IMR-90 (cell line): ENCODE measurements around the gene HOXA3. TPM values are rescaled to one million over a fixed set of nuclear protein-coding genes. Genes with fewer than 3 reads are reported as not detected.

Experiments
- ATAC-seq: fragments of 200-7000 bp; cut with Tn5 transposase; 2 replicates; pipeline ENCODE4 v1.9.1; 2020; ENCODE audit warnings: low read depth, mild to moderate bottlenecking, moderate library complexity
- BruUV-seq: library from RNA; stranded (reverse); fragments of 400-500 nt; replicated peaks from 2 replicates; lab custom pipeline; 2021; lab: Mats Ljungman, UMichigan
- CTCF ChIA-PET: fragments of 300-600 bp; formaldehyde crosslinking; extraction: SDS; loops from one replicate; lab custom pipeline; 2021; ENCODE audit warnings: antibody characterized with exemption; lab: Yijun Ruan, JAX
- POLR2A ChIA-PET: fragments of 300-600 bp; sonication (Branson Sonifier 250); formaldehyde crosslinking; loops from one replicate; lab custom pipeline; 2022; ENCODE audit warnings: antibody characterized with exemption; ENCODE audit not compliant: unreplicated experiment; lab: Charles Lee
- DNase-seq: peaks from one replicate; pipeline ENCODE4 v3.0.0; 2013
- H2AFZ ChIP-seq: replicated peaks from 2 replicates; pipeline ENCODE3; 2013; ENCODE audit warnings: low read length, mild to moderate bottlenecking; ENCODE audit not compliant: poor library complexity
- H2AK5ac ChIP-seq: 2 replicates; pipeline ENCODE4 v1.6.1; 2013; ENCODE audit warnings: low read depth, low read length, inconsistent platforms
- H2AK9ac ChIP-seq: replicated peaks from 2 replicates; pipeline ENCODE3; 2013; ENCODE audit warnings: mild to moderate bottlenecking, low read depth, low read length, moderate library complexity; ENCODE audit not compliant: poor library complexity
- H2BK120ac ChIP-seq: 2 replicates; pipeline ENCODE4 v1.6.1; 2013; ENCODE audit warnings: low read depth, low read length, inconsistent platforms
- H2BK15ac ChIP-seq: 3 replicates; pipeline ENCODE4 v1.6.1; 2013; ENCODE audit warnings: low read depth, low read length, inconsistent platforms
- H2BK20ac ChIP-seq: 2 replicates; pipeline ENCODE4 v1.6.1; 2013; ENCODE audit warnings: low read depth, mild to moderate bottlenecking, inconsistent platforms, low read length, moderate library complexity
- H2BK5ac ChIP-seq: 2 replicates; pipeline ENCODE4 v1.6.1; 2013; ENCODE audit warnings: mild to moderate bottlenecking, low read depth, low read length, inconsistent platforms; ENCODE audit not compliant: poor library complexity, severe bottlenecking
- H3K14ac ChIP-seq: replicated peaks from 2 replicates; pipeline ENCODE4 v1.6.1; 2013; ENCODE audit warnings: low read depth, low read length, inconsistent platforms
- H3K18ac ChIP-seq: 2 replicates; pipeline ENCODE4 v1.6.1; 2013; ENCODE audit warnings: low read depth, low read length, control low read depth
- H3K23ac ChIP-seq: 2 replicates; pipeline ENCODE4 v1.6.1; 2013; ENCODE audit warnings: low read depth, low read length, inconsistent platforms
- H3K27ac ChIP-seq: 2 replicates; pipeline ENCODE4 v1.5.1; 2013; ENCODE audit warnings: mild to moderate bottlenecking, control low read depth, low read length; ENCODE audit not compliant: insufficient read depth
- H3K27me3 ChIP-seq: 2 replicates; pipeline ENCODE4 v1.6.1; 2013; ENCODE audit warnings: low read length; ENCODE audit not compliant: control insufficient read depth, insufficient read depth
- H3K36me3 ChIP-seq: 2 replicates; pipeline ENCODE4 v1.6.1; 2013; ENCODE audit warnings: low read length, mixed read lengths; ENCODE audit not compliant: control insufficient read depth, insufficient read depth
- H3K4ac ChIP-seq: 2 replicates; pipeline ENCODE4 v1.6.1; 2013; ENCODE audit warnings: low read depth, low read length, inconsistent platforms
- H3K4me1 ChIP-seq: 2 replicates; pipeline ENCODE4 v1.6.1; 2013; ENCODE audit warnings: low read length, mixed read lengths; ENCODE audit not compliant: control insufficient read depth, insufficient read depth
- H3K4me2 ChIP-seq: 2 replicates; pipeline ENCODE4 v1.6.1; 2013; ENCODE audit warnings: low read depth, mild to moderate bottlenecking, control low read depth, low read length, moderate library complexity
- H3K4me3 ChIP-seq: 2 replicates; pipeline ENCODE4 v1.5.1; 2013; ENCODE audit warnings: low read depth, mild to moderate bottlenecking, control low read depth, low read length, moderate library complexity; ENCODE audit not compliant: insufficient read depth
- H3K56ac ChIP-seq: 2 replicates; pipeline ENCODE4 v1.6.1; 2013; ENCODE audit warnings: low read length, inconsistent platforms; ENCODE audit not compliant: insufficient read depth; ENCODE audit errors: extremely low read depth
- H3K79me1 ChIP-seq, 2 experiments: 2 replicates each; pipeline ENCODE4 v1.6.1; 2013; ENCODE audit warnings: low read length in 2 of 2, inconsistent platforms in 1 of 2, low read depth in 1 of 2
- H3K9ac ChIP-seq: 2 replicates; pipeline ENCODE4 v1.6.1; 2013; ENCODE audit warnings: low read depth, low read length, control low read depth
- H3K9me1 ChIP-seq: 2 replicates; pipeline ENCODE4 v1.6.1; 2013; ENCODE audit warnings: low read length, inconsistent platforms; ENCODE audit not compliant: insufficient read depth
- H3K9me3 ChIP-seq: 2 replicates; pipeline ENCODE4 v1.6.1; 2013; ENCODE audit warnings: low read length; ENCODE audit not compliant: control insufficient read depth, insufficient read depth
- H4K20me1 ChIP-seq: 2 replicates; pipeline ENCODE4 v1.6.1; 2013; ENCODE audit warnings: low read length, inconsistent platforms; ENCODE audit not compliant: insufficient read depth
- H4K5ac ChIP-seq: 2 replicates; pipeline ENCODE4 v1.6.1; 2013; ENCODE audit warnings: mild to moderate bottlenecking, low read depth, low read length, control low read depth
- H4K8ac ChIP-seq, 2 experiments: 2 replicates each; pipeline ENCODE4 v1.6.1; 2013; ENCODE audit warnings: low read depth in 2 of 2, low read length in 2 of 2, control low read depth in 1 of 2, inconsistent platforms in 1 of 2
- H4K91ac ChIP-seq: 2 replicates; pipeline ENCODE4 v1.6.1; 2013; ENCODE audit warnings: low read depth, low read length, inconsistent platforms; ENCODE audit not compliant: insufficient read depth
- NFE2L2 ChIP-seq: fragments of 150-350 bp; IDR thresholded peaks from 2 replicates; pipeline ENCODE4 v1.6.1; 2016; ENCODE audit warnings: low read depth, mild to moderate bottlenecking, low read length
- RAD21 ChIP-seq: IDR thresholded peaks from 2 replicates; pipeline ENCODE4 v1.6.1; 2012; ENCODE audit warnings: low read length, improper control_type of control experiment
- USF2 ChIP-seq: fragments of 150-350 bp; IDR thresholded peaks from 2 replicates; pipeline ENCODE4 v1.6.1; 2017; ENCODE audit warnings: mild to moderate bottlenecking, antibody characterized with exemption, low read length, low read depth
- WGBS, 2 experiments: methylation state at CpG; one replicate each; pipeline versions ENCODE4 v1.1.5 to v1.1.7; 2013; ENCODE audit warnings: missing lambda C conversion rate in 2 of 2; ENCODE audit not compliant: insufficient read length in 1 of 2; ENCODE audit errors: extremely low coverage in 2 of 2; 5-methylcytosine and 5-hydroxymethylcytosine counted together
- dilution Hi-C: fragments of 300-500 bp; cut with HindIII; formaldehyde crosslinking; loops from one replicate; pipeline ENCODE4 v1.14.3; 2018; ENCODE audit warnings: low sequenced_read_pairs; ENCODE audit not compliant: unreplicated experiment
- in situ Hi-C: fragments of 300-500 bp; cut with MboI; formaldehyde crosslinking; loops from 3 replicates; pipeline ENCODE4 v1.14.3; 2019; ENCODE audit warnings: low sequenced_read_pairs, inconsistent platforms, mixed read lengths
- intact Hi-C: fragments of 100-400 bp; cut with micrococcal nuclease; formaldehyde crosslinking; loops from 2 replicates; pipeline ENCODE4 v1.10.0; 2022
- polyA plus RNA-seq, 3 experiments: library from polyadenylated mRNA; depleted of rRNA; stranded (reverse); fragments of >200 nt; gene quantifications; 2 replicates each; pipeline ENCODE4 v1.2.3, GENCODE V29; 2012; ENCODE audit warnings: low replicate concordance in 1 of 3
- total RNA-seq: library from RNA; depleted of rRNA; stranded (reverse); fragments of >200 nt; gene quantifications from 2 replicates; pipeline ENCODE4 v1.2.3, GENCODE V29; 2012

The HOXA3 gene
- total and polyA plus RNA-seq, 2 of the 4 experiments (the other 2 are of a cell fraction) = 0.90 to 5.4 TPM

GRCh38 chr7:27091105-27091504 lies 61.3 kb downstream of the HOXA3 start:
- Histone ChIP-seq H4K91ac (no peak overlapping the region), H2AFZ (no peak overlapping the region), H3K18ac (no peak overlapping the region), H3K9ac (no peak overlapping the region), H3K4me3 (no peak overlapping the region), H4K5ac (no peak overlapping the region), H2BK20ac (no peak overlapping the region), H2BK15ac (no peak overlapping the region), H3K79me1 (peaks cover 9 to 10% of the 10 kb centered on the region in 2 experiments; a peak in 3 of 4 replicates), H3K27ac (no peak overlapping the region), H3K23ac (no peak overlapping the region), H3K4me2 (no peak overlapping the region), H4K20me1 (no peaks in the 10 kb centered on the region), H3K4me1 (no peaks in the 10 kb centered on the region), H2AK5ac (no peak overlapping the region), H3K14ac (no peak overlapping the region), H3K36me3 (no peaks in the 10 kb centered on the region), H3K27me3 (peaks cover 4% of the 10 kb centered on the region; the same call in 1 of the 2 replicates), H3K9me1 (no peaks in the 10 kb centered on the region), H2BK5ac (no peak overlapping the region), H3K4ac (no peak overlapping the region), H4K8ac (no peak overlapping the region), H3K56ac (no peak overlapping the region), H2AK9ac (no peak overlapping the region), H2BK120ac (no peak overlapping the region), H3K9me3 (no peaks in the 10 kb centered on the region)
- dilution Hi-C loops = no loop called here
- no CpG with 5 or more reads among the region's 3 CpGs for WGBS, 2 experiments
- intact Hi-C loops = no loop called here
- no peak for DNase-seq
- ChIA-PET CTCF (no interaction called here), POLR2A (no interaction called here)
- ATAC-seq = no peak
- in situ Hi-C loops = no loop called here
- BruUV-seq = no TSS peak
- TF ChIP-seq USF2 = no peak
- no peak for TF ChIP-seq NFE2L2
- no peak for TF ChIP-seq RAD21
